Measurements from ENCODE around the gene SLC15A4. TPM values are rescaled to one million over a fixed set of nuclear protein-coding genes. Genes with fewer than 3 reads are reported as not detected.

SLC15A4 gene
- total RNA-seq, 1 donor from 2014 or later = 49.6 TPM

GRCh38 chr12:128787827-128788226, 35.9 kb downstream of the SLC15A4 start:
- DNase-seq (ENCODE audit: low read depth) = no peak
- TF ChIP-seq, protein P1, sequence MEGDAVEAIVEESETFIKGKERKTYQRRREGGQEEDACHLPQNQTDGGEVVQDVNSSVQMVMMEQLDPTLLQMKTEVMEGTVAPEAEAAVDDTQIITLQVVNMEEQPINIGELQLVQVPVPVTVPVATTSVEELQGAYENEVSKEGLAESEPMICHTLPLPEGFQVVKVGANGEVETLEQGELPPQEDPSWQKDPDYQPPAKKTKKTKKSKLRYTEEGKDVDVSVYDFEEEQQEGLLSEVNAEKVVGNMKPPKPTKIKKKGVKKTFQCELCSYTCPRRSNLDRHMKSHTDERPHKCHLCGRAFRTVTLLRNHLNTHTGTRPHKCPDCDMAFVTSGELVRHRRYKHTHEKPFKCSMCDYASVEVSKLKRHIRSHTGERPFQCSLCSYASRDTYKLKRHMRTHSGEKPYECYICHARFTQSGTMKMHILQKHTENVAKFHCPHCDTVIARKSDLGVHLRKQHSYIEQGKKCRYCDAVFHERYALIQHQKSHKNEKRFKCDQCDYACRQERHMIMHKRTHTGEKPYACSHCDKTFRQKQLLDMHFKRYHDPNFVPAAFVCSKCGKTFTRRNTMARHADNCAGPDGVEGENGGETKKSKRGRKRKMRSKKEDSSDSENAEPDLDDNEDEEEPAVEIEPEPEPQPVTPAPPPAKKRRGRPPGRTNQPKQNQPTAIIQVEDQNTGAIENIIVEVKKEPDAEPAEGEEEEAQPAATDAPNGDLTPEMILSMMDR (conservative IDR thresholded peaks at IDR 0.05; ENCODE audit: low read depth, low read length) = no peak
- H3K4me3 ChIP-seq (ENCODE audit: low read depth, low read length) = no peak overlapping the region

DNA sequence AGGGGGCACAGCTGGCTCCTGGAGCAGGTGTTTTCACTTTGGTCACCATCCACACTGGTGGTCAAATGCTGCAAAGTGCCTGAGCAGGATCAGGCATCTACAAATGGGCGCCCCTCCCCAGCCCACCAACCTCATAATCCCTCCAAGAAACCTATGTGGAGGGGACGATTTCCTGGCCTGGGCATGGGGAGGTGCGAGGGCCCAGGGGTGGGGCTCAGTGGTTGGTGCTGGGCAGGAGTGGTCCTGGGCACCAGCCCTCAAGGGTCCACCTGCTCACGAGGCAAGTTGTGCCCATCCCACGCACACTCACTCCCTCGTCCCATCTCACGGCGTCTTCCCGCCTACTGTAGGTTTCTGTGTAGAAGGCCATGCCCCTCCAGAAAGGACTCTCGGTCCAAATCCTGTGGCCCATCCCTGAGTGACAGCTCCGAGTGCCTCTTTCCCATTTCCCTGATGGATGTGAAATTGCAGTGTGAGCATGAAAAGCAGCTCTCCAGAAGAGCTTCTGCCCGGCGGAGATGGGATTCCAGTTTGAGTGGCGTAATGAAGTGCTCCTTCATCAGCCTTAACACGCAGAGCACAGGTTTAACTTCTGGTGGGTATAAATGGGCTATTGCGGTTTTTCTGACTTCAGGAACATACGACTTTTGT, 36.9 kb downstream of the SLC15A4 start:
- TF ChIP-seq, protein P1 (conservative IDR thresholded peaks at IDR 0.05; ENCODE audit: low read depth, low read length) = no peak
- no peak overlapping the region for H3K4me3 ChIP-seq (ENCODE audit: low read depth, low read length)
- DNase-seq (ENCODE audit: low read depth) = no peak

- DNase-seq (ENCODE audit: low read depth) = no peak
These were observed 39.6 kb downstream of the SLC15A4 start for GRCh38 chr12:128784030-128784760.

GRCh38 chr12:128783129-128783574, 40.6 kb downstream of the SLC15A4 start:
- TF ChIP-seq, protein P1 (conservative IDR thresholded peaks at IDR 0.05; ENCODE audit: low read depth, low read length) = no peak
- no peak overlapping the region for H3K4me3 ChIP-seq (ENCODE audit: low read depth, low read length)
- DNase-seq (ENCODE audit: low read depth) = no peak

More at GRCh38 chr12:128784030-128784760, 39.6 kb downstream of the SLC15A4 start:
- TF ChIP-seq, protein P1 (conservative IDR thresholded peaks at IDR 0.05; ENCODE audit: low read depth, low read length) = no peak
- no peak overlapping the region for H3K4me3 ChIP-seq (ENCODE audit: low read depth, low read length)

DNA sequence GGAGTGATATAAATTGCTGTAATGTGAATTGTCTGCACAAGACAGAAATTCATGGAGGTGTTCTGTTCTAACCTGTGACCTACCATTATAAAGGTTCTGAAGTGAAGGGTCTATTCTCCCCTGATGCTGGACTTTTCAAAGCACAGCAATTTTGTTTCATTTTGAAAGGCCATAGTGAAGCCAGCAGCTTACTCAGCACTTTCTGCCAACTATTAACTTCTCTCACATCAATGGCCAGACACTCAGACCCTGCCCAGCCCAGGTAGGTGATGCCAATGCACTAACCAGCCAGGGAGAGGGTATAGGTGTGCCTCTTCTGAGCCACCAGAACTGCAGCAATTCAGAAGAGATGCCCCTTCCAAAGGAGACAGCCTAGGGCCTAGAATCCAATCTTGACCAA, 43.9 kb downstream of the SLC15A4 start:
- TF ChIP-seq, protein P1 (conservative IDR thresholded peaks at IDR 0.05; ENCODE audit: low read depth, low read length) = no peak
- H3K4me3 ChIP-seq (ENCODE audit: low read depth, low read length) = no peak overlapping the region
- DNase-seq (ENCODE audit: low read depth) = no peak

DNA sequence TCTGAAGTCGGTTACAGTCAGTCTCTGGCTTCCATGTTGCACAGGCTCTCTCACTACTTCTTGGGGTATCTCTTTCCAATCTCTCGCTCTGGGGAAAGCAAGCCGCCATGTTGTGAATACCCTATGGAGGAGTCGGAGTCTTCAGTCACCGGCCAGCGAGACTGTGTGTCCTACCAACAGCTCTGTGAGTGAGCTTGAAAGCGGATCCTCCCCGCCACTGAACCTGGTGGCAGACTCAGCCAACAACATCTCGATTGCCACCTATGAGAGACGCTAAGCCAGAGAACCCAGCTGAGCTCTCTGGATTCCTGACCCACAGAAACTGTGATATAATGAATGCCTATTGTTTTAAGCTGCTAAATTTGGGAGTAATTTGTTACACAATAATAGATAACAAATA, 51.5 kb downstream of the SLC15A4 start:
- no peak overlapping the region for H3K4me3 ChIP-seq (ENCODE audit: low read depth, low read length)
- DNase-seq (ENCODE audit: low read depth) = no peak
- TF ChIP-seq, protein P1 (conservative IDR thresholded peaks at IDR 0.05; ENCODE audit: low read depth, low read length) = no peak

All from epithelial cell of proximal tubule (primary cell).